ENCODE measurements around the gene HIGD1C. TPM values are rescaled to one million over a fixed set of nuclear protein-coding genes. Genes with fewer than 3 reads are reported as not detected.

The HIGD1C gene
- total RNA-seq, 4 donors from 2014 or later = not detected

GRCh38 chr12:50990791-50991190, 38.4 kb downstream of the HIGD1C start:
- TF ChIP-seq CTCF (IDR thresholded peaks at IDR 0.05) = no peak
- no peak for TF ChIP-seq POLR2A (IDR thresholded peaks at IDR 0.05)
- no peak for TF ChIP-seq EP300 (IDR thresholded peaks at IDR 0.05; ENCODE audit: low read depth)
- no peak for TF ChIP-seq POLR2AphosphoS5 (IDR thresholded peaks at IDR 0.05)
- H3K36me3 ChIP-seq = peaks cover 0 to 35% (median 11%) of the 10 kb centered on the region in 4 donors
- DNase-seq = no peak
- in situ Hi-C loops (cut with MboI; ENCODE audit: low pct_ligation_motif_present in 1 of 4, low pct_unique_long_range_greater_than_20kb in 1 of 4, low sequenced_read_pairs in 3 of 4) (loop anchor here in 2 of 4 donors (10.0 kb wide), 1 partner anchor 166 kb away; no protein-coding TSS in a partner anchor), intact Hi-C loops (cut with DNase I; ENCODE audit: low total_unique reads) (no loop called here)
- 83 to 86% methylated on average over 1 to 3 of the region's 3 CpGs for WGBS, 2 donors (ENCODE audit: low coverage in 1 of 2)
- no peak overlapping the region for H3K4me3 ChIP-seq
- no peak overlapping the region for H3K27ac ChIP-seq
- H3K27me3 ChIP-seq = no peaks in the 10 kb centered on the region
- no peaks in the 10 kb centered on the region for H3K9me3 ChIP-seq
- H3K4me1 ChIP-seq = peaks cover 0 to 20% (median 8%) of the 10 kb centered on the region in 4 donors

- Histone ChIP-seq H3K4me1 (peaks cover 0 to 15% (median 6%) of the 10 kb centered on the region in 4 donors), H3K36me3 (peaks cover 0 to 40% (median 13%) of the 10 kb centered on the region in 4 donors), H3K27ac (no peak overlapping the region), H3K9me3 (no peaks in the 10 kb centered on the region), H3K27me3 (no peaks in the 10 kb centered on the region), H3K4me3 (no peak overlapping the region)
- intact Hi-C loops (cut with DNase I; ENCODE audit: low total_unique reads) = no loop called here
- TF ChIP-seq EP300 (IDR thresholded peaks at IDR 0.05; ENCODE audit: low read depth) (no peak), CTCF (IDR thresholded peaks at IDR 0.05) (no peak), POLR2A (IDR thresholded peaks at IDR 0.05) (no peak), POLR2AphosphoS5 (IDR thresholded peaks at IDR 0.05) (no peak)
- no peak for DNase-seq
- 81 to 85% methylated on average over 4 to 6 of the region's 6 CpGs for WGBS, 2 donors (ENCODE audit: low coverage in 1 of 2)
- in situ Hi-C loops (cut with MboI; ENCODE audit: low pct_ligation_motif_present in 1 of 4, low pct_unique_long_range_greater_than_20kb in 1 of 4, low sequenced_read_pairs in 3 of 4) = loop anchor here in 2 of 4 donors (10.0 kb wide), 1 partner anchor 166 kb away; no protein-coding TSS in a partner anchor
Observed at GRCh38 chr12:50991291-50991690, 38.9 kb downstream of the HIGD1C start.

GRCh38 chr12:50992819-50993218, 40.5 kb downstream of the HIGD1C start:
- H3K36me3 ChIP-seq = peaks cover 0 to 51% (median 16%) of the 10 kb centered on the region in 4 donors
- DNase-seq = no peak
- TF ChIP-seq CTCF (IDR thresholded peaks at IDR 0.05) (no peak), POLR2A (IDR thresholded peaks at IDR 0.05) (no peak), EP300 (IDR thresholded peaks at IDR 0.05; ENCODE audit: low read depth) (no peak)
- H3K27me3 ChIP-seq = no peaks in the 10 kb centered on the region
- no peak overlapping the region for H3K4me3 ChIP-seq
- no peak overlapping the region for H3K27ac ChIP-seq
- H3K9me3 ChIP-seq = no peaks in the 10 kb centered on the region
- 28 to 31% methylated on average over 2 of the region's 2 CpGs for WGBS, 2 donors (ENCODE audit: low coverage in 1 of 2)
- intact Hi-C loops (cut with DNase I; ENCODE audit: low total_unique reads) (no loop called here), in situ Hi-C loops (cut with MboI; ENCODE audit: low pct_ligation_motif_present in 1 of 4, low pct_unique_long_range_greater_than_20kb in 1 of 4, low sequenced_read_pairs in 3 of 4) (loop anchor here in 2 of 4 donors (10.0 kb wide), 1 partner anchor 168 kb away; no protein-coding TSS in a partner anchor)
- H3K4me1 ChIP-seq = peaks cover 0 to 1% (median 0%) of the 10 kb centered on the region in 4 donors

- in situ Hi-C loops (cut with MboI; ENCODE audit: low pct_ligation_motif_present in 1 of 4, low pct_unique_long_range_greater_than_20kb in 1 of 4, low sequenced_read_pairs in 3 of 4) (loop anchor here in 2 of 4 donors (10.0 kb wide), 1 partner anchor 174 kb away; no protein-coding TSS in a partner anchor), intact Hi-C loops (cut with DNase I; ENCODE audit: low total_unique reads) (no loop called here)
- no peaks in the 10 kb centered on the region for H3K4me1 ChIP-seq
- no peaks in the 10 kb centered on the region for H3K9me3 ChIP-seq
- WGBS, 2 donors (ENCODE audit: low coverage in 1 of 2) = 81 to 97% methylated on average over 4 of the region's 4 CpGs
- H3K36me3 ChIP-seq = peaks cover 0 to 37% (median 9%) of the 10 kb centered on the region in 4 donors
- DNase-seq = no peak
- no peak overlapping the region for H3K4me3 ChIP-seq
- H3K27me3 ChIP-seq = no peaks in the 10 kb centered on the region
- H3K27ac ChIP-seq = no peak overlapping the region
- TF ChIP-seq POLR2AphosphoS5 (IDR thresholded peaks at IDR 0.05) = no peak
- TF ChIP-seq POLR2A (IDR thresholded peaks at IDR 0.05) = no peak
- TF ChIP-seq EP300 (IDR thresholded peaks at IDR 0.05; ENCODE audit: low read depth) = no peak
- no peak for TF ChIP-seq CTCF (IDR thresholded peaks at IDR 0.05)
Observed at GRCh38 chr12:50999093-50999492, 46.7 kb downstream of the HIGD1C start.

Data from transverse colon (tissue), 4 donors.